Esophagus muscularis mucosa (tissue), 3 donors: ENCODE measurements around the gene MLKL.

Experiments
- CTCF ChIP-seq, 3 experiments: fragments of 200-600 bp in 2 of 3; fragments of 450-650 bp in 1 of 3; sonication (generic) in 2 of 3; IDR thresholded peaks; one replicate each; pipeline ENCODE4 v1.5.1; 2017 to 2019; ENCODE audit warnings: antibody characterized with exemption in 3 of 3, mild to moderate bottlenecking in 2 of 3, moderate library complexity in 1 of 3
- POLR2A ChIP-seq: fragments of 450-650 bp; IDR thresholded peaks from one replicate; pipeline ENCODE4 v1.6.1; 2017; ENCODE audit warnings: antibody characterized with exemption, moderate library complexity, mild to moderate bottlenecking, low read depth
- POLR2AphosphoS5 ChIP-seq, 2 donors: sonication (generic); formaldehyde crosslinking; IDR thresholded peaks; one replicate each; pipeline ENCODE4 v1.6.1; 2017; ENCODE audit warnings: antibody characterized with exemption in 2 of 2

- TF ChIP-seq POLR2AphosphoS5 (IDR thresholded peaks at IDR 0.05) (no peak), CTCF (IDR thresholded peaks at IDR 0.05) (no peak), POLR2A (no peak)
Measured at GRCh38 chr16:74739275-74739674, 38.6 kb upstream of the MLKL start.
